HEK293 (cell line): ENCODE measurements around the gene THSD4.

ENCODE experiments used
- BCL6B ChIP-seq: fragments of 450-650 bp; formaldehyde crosslinking; IDR thresholded peaks from 2 replicates; pipeline ENCODE4 v1.5.1; 2017; ENCODE audit warnings: missing biosample characterization, missing genetic modification characterization
- SP3 ChIP-seq: fragments of 450-650 bp; formaldehyde crosslinking; IDR thresholded peaks from 2 replicates; pipeline ENCODE4 v1.5.1; 2016; ENCODE audit warnings: missing biosample characterization, missing genetic modification characterization
- TRIM28 ChIP-seq: IDR thresholded peaks from 2 replicates; pipeline ENCODE4 v1.6.1; 2011; ENCODE audit warnings: low read length, control low read depth, borderline replicate concordance
- WT1 ChIP-seq: fragments of 450-650 bp; formaldehyde crosslinking; IDR thresholded peaks from 2 replicates; pipeline ENCODE4 v1.5.1; 2016; ENCODE audit warnings: missing biosample characterization, missing genetic modification characterization
- YY1 ChIP-seq: fragments of 450-650 bp; formaldehyde crosslinking; IDR thresholded peaks from 2 replicates; pipeline ENCODE4 v1.5.1; 2018; ENCODE audit warnings: missing biosample characterization, missing genetic modification characterization
- ZBTB10 ChIP-seq: fragments of 450-650 bp; formaldehyde crosslinking; IDR thresholded peaks from 2 replicates; pipeline ENCODE4 v1.5.1; 2016; ENCODE audit warnings: missing biosample characterization, missing genetic modification characterization
- ZBTB11 ChIP-seq: fragments of 450-650 bp; formaldehyde crosslinking; conservative IDR thresholded peaks from 2 replicates; pipeline ENCODE4 v1.5.1; 2016; ENCODE audit warnings: low read depth, missing biosample characterization, missing genetic modification characterization
- ZBTB21 ChIP-seq: fragments of 450-650 bp; formaldehyde crosslinking; IDR thresholded peaks from 2 replicates; pipeline ENCODE4 v1.5.1; 2017; ENCODE audit warnings: missing biosample characterization, missing genetic modification characterization
- ZBTB48 ChIP-seq: fragments of 450-650 bp; formaldehyde crosslinking; IDR thresholded peaks from 2 replicates; pipeline ENCODE4 v1.5.1; 2016; ENCODE audit warnings: missing biosample characterization, missing genetic modification characterization
- ZEB2 ChIP-seq: fragments of 450-650 bp; formaldehyde crosslinking; IDR thresholded peaks from 2 replicates; pipeline ENCODE4 v1.5.1; 2016; ENCODE audit warnings: missing biosample characterization, missing genetic modification characterization
- ZNF248 ChIP-seq: fragments of 450-650 bp; formaldehyde crosslinking; IDR thresholded peaks from 2 replicates; pipeline ENCODE4 v1.5.1; 2017; ENCODE audit warnings: missing biosample characterization, missing genetic modification characterization
- ZNF362 ChIP-seq: fragments of 450-650 bp; formaldehyde crosslinking; IDR thresholded peaks from 2 replicates; pipeline ENCODE4 v1.5.1; 2016; ENCODE audit warnings: missing biosample characterization, missing genetic modification characterization
- ZNF426 ChIP-seq: fragments of 450-650 bp; formaldehyde crosslinking; IDR thresholded peaks from 2 replicates; pipeline ENCODE4 v1.5.1; 2017; ENCODE audit warnings: missing biosample characterization, missing genetic modification characterization, mild to moderate bottlenecking, inconsistent platforms, moderate library complexity
- ZNF529 ChIP-seq: fragments of 450-650 bp; formaldehyde crosslinking; IDR thresholded peaks from 2 replicates; pipeline ENCODE4 v1.5.1; 2017; ENCODE audit warnings: missing genetic modification characterization, missing biosample characterization; ENCODE audit not compliant: insufficient replicate concordance
- ZNF544 ChIP-seq: fragments of 450-650 bp; formaldehyde crosslinking; IDR thresholded peaks from 2 replicates; pipeline ENCODE4 v1.5.0; 2017; ENCODE audit warnings: missing biosample characterization, missing genetic modification characterization
- ZNF548 ChIP-seq: fragments of 450-650 bp; formaldehyde crosslinking; IDR thresholded peaks from 2 replicates; pipeline ENCODE4 v1.5.1; 2016; ENCODE audit warnings: missing biosample characterization, missing genetic modification characterization
- ZNF549 ChIP-seq: fragments of 450-650 bp; IDR thresholded peaks from 2 replicates; pipeline ENCODE4 v1.5.1; 2018; ENCODE audit warnings: missing biosample characterization, missing genetic modification characterization, mild to moderate bottlenecking, inconsistent platforms, moderate library complexity
- ZNF596 ChIP-seq: fragments of 450-650 bp; IDR thresholded peaks from 2 replicates; pipeline ENCODE4 v1.5.0; 2018; ENCODE audit warnings: missing biosample characterization, mild to moderate bottlenecking, missing genetic modification characterization, moderate library complexity
- ZNF623 ChIP-seq: fragments of 450-650 bp; formaldehyde crosslinking; IDR thresholded peaks from 2 replicates; pipeline ENCODE4 v1.5.1; 2016; ENCODE audit warnings: missing biosample characterization, missing genetic modification characterization
- ZNF639 ChIP-seq: fragments of 450-650 bp; formaldehyde crosslinking; IDR thresholded peaks from 2 replicates; pipeline ENCODE4 v1.5.1; 2016; ENCODE audit warnings: missing biosample characterization, missing genetic modification characterization
- ZNF692 ChIP-seq: fragments of 450-650 bp; formaldehyde crosslinking; IDR thresholded peaks from 2 replicates; pipeline ENCODE4 v1.5.1; 2016; ENCODE audit warnings: missing biosample characterization, missing genetic modification characterization
- TF ChIP-seq, protein P1 (sequence below): fragments of 450-650 bp; formaldehyde crosslinking; IDR thresholded peaks from 2 replicates; pipeline ENCODE4 v1.5.1; 2017; ENCODE audit warnings: missing biosample characterization, missing genetic modification characterization
- TF ChIP-seq, protein P2 (sequence below): fragments of 450-650 bp; formaldehyde crosslinking; IDR thresholded peaks from 2 replicates; pipeline ENCODE4 v1.5.0; 2017; ENCODE audit warnings: missing biosample characterization, missing genetic modification characterization, borderline replicate concordance

THSD4 gene

DNA sequence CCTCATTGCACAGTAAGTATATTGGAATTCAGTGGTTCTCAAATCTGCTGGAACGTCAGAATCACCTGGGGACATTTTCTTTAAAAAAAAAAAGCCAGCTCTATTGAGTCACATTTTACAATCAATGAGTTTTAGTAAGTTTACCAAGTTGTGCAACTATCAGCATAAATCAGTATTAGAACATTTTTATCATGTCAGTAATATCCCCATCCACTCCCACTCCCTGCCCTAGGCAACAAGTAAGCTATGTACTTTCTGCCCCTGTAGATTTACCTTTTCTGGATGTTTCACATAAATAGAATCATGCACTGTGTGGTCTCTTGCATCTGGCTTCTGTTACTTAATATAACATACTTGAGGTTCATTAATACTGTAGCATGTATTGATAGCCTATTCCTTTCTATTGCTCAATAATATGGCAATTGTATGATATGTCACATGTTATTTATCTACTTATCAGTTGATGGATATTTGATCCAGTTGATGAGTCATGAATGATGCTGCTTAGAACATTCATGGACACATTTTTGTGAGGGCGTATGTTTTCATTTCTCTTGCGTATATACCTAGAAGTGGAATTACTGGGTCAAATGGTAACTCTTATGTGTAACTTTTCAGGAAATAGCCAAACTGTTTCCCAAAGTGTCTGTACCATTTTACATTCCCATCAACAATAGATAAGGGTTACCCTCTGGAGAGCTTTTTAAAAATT lies 180.5 kb downstream of the THSD4 start (continued):
- TF ChIP-seq ZNF248 (no peak), ZBTB10 (tag by site-specific recombination) (no peak), ZNF596 (tag by site-specific recombination) (no peak), ZNF623 (tag by site-specific recombination) (0 out of 2 replicates have a peak, but pooled peaks have one; percentile 2), ZEB2 (tag by site-specific recombination) (peak; percentile 39), ZBTB21 (tag by site-specific recombination) (no peak), WT1 (tag by site-specific recombination) (no peak), ZNF639 (tag by site-specific recombination) (peak; percentile 82; the same call in 1 of the 2 replicates), ZNF692 (peak; percentile 19; the same call in 1 of the 2 replicates), ZNF549 (tag by site-specific recombination) (no peak), SP3 (tag by site-specific recombination) (peak; percentile 22), ZNF548 (tag by site-specific recombination) (no peak), ZNF544 (tag by site-specific recombination) (no peak), ZNF529 (no peak), ZNF426 (tag by site-specific recombination) (no peak), BCL6B (tag by site-specific recombination) (peak; percentile 59; the same call in 1 of the 2 replicates), ZBTB11 (tag by site-specific recombination) (no peak), TRIM28 (no peak), YY1 (tag by site-specific recombination) (no peak), ZBTB48 (0 out of 2 replicates have a peak, but pooled peaks have one; percentile 2), ZNF362 (tag by site-specific recombination) (peak; percentile 75)
- TF ChIP-seq, protein P1, sequence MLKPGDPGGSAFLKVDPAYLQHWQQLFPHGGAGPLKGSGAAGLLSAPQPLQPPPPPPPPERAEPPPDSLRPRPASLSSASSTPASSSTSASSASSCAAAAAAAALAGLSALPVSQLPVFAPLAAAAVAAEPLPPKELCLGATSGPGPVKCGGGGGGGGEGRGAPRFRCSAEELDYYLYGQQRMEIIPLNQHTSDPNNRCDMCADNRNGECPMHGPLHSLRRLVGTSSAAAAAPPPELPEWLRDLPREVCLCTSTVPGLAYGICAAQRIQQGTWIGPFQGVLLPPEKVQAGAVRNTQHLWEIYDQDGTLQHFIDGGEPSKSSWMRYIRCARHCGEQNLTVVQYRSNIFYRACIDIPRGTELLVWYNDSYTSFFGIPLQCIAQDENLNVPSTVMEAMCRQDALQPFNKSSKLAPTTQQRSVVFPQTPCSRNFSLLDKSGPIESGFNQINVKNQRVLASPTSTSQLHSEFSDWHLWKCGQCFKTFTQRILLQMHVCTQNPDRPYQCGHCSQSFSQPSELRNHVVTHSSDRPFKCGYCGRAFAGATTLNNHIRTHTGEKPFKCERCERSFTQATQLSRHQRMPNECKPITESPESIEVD (tag by site-specific recombination) = peak; percentile 35; the same call in 1 of the 2 replicates
- TF ChIP-seq, protein P2, sequence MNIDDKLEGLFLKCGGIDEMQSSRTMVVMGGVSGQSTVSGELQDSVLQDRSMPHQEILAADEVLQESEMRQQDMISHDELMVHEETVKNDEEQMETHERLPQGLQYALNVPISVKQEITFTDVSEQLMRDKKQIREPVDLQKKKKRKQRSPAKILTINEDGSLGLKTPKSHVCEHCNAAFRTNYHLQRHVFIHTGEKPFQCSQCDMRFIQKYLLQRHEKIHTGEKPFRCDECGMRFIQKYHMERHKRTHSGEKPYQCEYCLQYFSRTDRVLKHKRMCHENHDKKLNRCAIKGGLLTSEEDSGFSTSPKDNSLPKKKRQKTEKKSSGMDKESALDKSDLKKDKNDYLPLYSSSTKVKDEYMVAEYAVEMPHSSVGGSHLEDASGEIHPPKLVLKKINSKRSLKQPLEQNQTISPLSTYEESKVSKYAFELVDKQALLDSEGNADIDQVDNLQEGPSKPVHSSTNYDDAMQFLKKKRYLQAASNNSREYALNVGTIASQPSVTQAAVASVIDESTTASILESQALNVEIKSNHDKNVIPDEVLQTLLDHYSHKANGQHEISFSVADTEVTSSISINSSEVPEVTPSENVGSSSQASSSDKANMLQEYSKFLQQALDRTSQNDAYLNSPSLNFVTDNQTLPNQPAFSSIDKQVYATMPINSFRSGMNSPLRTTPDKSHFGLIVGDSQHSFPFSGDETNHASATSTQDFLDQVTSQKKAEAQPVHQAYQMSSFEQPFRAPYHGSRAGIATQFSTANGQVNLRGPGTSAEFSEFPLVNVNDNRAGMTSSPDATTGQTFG = no peak
